ENCODE results near the gene FANCC.

DNA sequence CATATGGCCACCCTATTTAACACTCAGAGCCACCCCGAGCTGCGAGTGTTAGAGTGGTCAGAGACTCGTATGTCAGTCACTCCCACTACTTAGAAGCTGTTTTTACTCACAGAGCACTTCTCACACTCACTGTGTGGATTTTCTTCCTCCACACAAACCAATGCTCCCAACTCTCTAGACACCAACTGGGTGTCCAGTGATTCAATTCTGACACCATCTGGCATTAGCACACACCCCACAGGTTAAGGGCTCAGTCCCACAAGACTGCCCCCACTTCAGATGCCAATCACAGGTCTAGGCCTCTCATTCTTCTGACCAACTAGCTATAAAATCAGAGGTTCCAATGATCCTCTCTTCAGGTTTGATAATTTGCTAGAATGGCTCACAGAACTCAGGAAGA lies 174.8 kb downstream of the FANCC start:
- TF ChIP-seq, protein P1, sequence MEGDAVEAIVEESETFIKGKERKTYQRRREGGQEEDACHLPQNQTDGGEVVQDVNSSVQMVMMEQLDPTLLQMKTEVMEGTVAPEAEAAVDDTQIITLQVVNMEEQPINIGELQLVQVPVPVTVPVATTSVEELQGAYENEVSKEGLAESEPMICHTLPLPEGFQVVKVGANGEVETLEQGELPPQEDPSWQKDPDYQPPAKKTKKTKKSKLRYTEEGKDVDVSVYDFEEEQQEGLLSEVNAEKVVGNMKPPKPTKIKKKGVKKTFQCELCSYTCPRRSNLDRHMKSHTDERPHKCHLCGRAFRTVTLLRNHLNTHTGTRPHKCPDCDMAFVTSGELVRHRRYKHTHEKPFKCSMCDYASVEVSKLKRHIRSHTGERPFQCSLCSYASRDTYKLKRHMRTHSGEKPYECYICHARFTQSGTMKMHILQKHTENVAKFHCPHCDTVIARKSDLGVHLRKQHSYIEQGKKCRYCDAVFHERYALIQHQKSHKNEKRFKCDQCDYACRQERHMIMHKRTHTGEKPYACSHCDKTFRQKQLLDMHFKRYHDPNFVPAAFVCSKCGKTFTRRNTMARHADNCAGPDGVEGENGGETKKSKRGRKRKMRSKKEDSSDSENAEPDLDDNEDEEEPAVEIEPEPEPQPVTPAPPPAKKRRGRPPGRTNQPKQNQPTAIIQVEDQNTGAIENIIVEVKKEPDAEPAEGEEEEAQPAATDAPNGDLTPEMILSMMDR (IDR thresholded peaks at IDR 0.05): no peak
- no peak for TF ChIP-seq POLR2A (IDR thresholded peaks at IDR 0.05)
